ENCODE measurements around the gene TMEM154. TPM values are rescaled to one million over a fixed set of nuclear protein-coding genes. Genes with fewer than 3 reads are reported as not detected.

Gene TMEM154
- total RNA-seq, 2 experiments from 2014 or later = 20.0 to 22.2 TPM

GRCh38 chr4:152599636-152600035, 80.2 kb downstream of the TMEM154 start:
- no peaks in the 10 kb centered on the region for H3K9me3 Mint-ChIP-seq (ENCODE audit: insufficient read depth)
- no peaks in the 10 kb centered on the region for H3K4me1 Mint-ChIP-seq (ENCODE audit: low read depth)
- ChIA-PET CTCF (no interaction called here), POLR2A (no interaction called here)
- DNase-seq = no peak
- no peak overlapping the region for H3K4me3 Mint-ChIP-seq
- no peak for ATAC-seq
- no peak overlapping the region for H3K27ac Mint-ChIP-seq
- peaks cover 6% of the 10 kb centered on the region for H3K27me3 Mint-ChIP-seq (ENCODE audit: low read depth)
- no peaks in the 10 kb centered on the region for H3K36me3 Mint-ChIP-seq (ENCODE audit: low read depth)

GRCh38 chr4:152599095-152599494, 80.7 kb downstream of the TMEM154 start:
- ChIA-PET CTCF (interaction anchor here (0.7 to 1.1 kb wide), 3 partner anchors 98 to 190 kb away, joined by 3 to 6 read pairs (median 4); no protein-coding TSS in a partner anchor), POLR2A (interaction anchor here (0.7 to 0.9 kb wide), 2 partner anchors 63 to 95 kb away, joined by 3 read pairs; partner anchors contain the start of gene FBXW7)
- no peaks in the 10 kb centered on the region for H3K4me1 Mint-ChIP-seq (ENCODE audit: low read depth)
- no peaks in the 10 kb centered on the region for H3K9me3 Mint-ChIP-seq (ENCODE audit: insufficient read depth)
- no peaks in the 10 kb centered on the region for H3K36me3 Mint-ChIP-seq (ENCODE audit: low read depth)
- H3K27ac Mint-ChIP-seq = no peak overlapping the region
- peaks cover 7% of the 10 kb centered on the region for H3K27me3 Mint-ChIP-seq (ENCODE audit: low read depth)
- no peak for ATAC-seq
- no peak for DNase-seq
- no peak overlapping the region for H3K4me3 Mint-ChIP-seq

GRCh38 chr4:152598454-152598853, 81.3 kb downstream of the TMEM154 start:
- POLR2A ChIA-PET = interaction anchor here (0.6 to 0.9 kb wide), 3 partner anchors 62 to 96 kb away, joined by 3 read pairs; partner anchors contain the start of gene FBXW7
- no peak overlapping the region for H3K27ac Mint-ChIP-seq
- no peaks in the 10 kb centered on the region for H3K9me3 Mint-ChIP-seq (ENCODE audit: insufficient read depth)
- DNase-seq (no peak), ATAC-seq (no peak)
- H3K4me1 Mint-ChIP-seq (ENCODE audit: low read depth) = no peaks in the 10 kb centered on the region
- H3K36me3 Mint-ChIP-seq (ENCODE audit: low read depth) = no peaks in the 10 kb centered on the region
- CTCF ChIA-PET = interaction anchor here (0.7 to 1.1 kb wide), 3 partner anchors 97 to 189 kb away, joined by 3 to 6 read pairs (median 4); no protein-coding TSS in a partner anchor
- peaks cover 12% of the 10 kb centered on the region for H3K27me3 Mint-ChIP-seq (ENCODE audit: low read depth)
- H3K4me3 Mint-ChIP-seq = no peak overlapping the region

- Mint-ChIP-seq H3K4me1 (ENCODE audit: low read depth) (peaks cover 9% of the 10 kb centered on the region), H3K27ac (no peak overlapping the region), H3K9me3 (ENCODE audit: insufficient read depth) (no peaks in the 10 kb centered on the region), H3K4me3 (no peak overlapping the region), H3K36me3 (ENCODE audit: low read depth) (no peaks in the 10 kb centered on the region), H3K27me3 (ENCODE audit: low read depth) (peaks cover 19% of the 10 kb centered on the region)
- ChIA-PET POLR2A (no interaction called here), CTCF (interaction anchor here (1.0 to 1.7 kb wide), 2 partner anchors 18 to 94 kb away, joined by 3 to 7 read pairs; no protein-coding TSS in a partner anchor)
- DNase-seq (no peak), ATAC-seq (no peak)
Measured at GRCh38 chr4:152594978-152595925, 84.5 kb downstream of the TMEM154 start.

GRCh38 chr4:152594057-152594456, 85.7 kb downstream of the TMEM154 start:
- CTCF ChIA-PET = no interaction called here
- Mint-ChIP-seq H3K4me3 (no peak overlapping the region), H3K27me3 (ENCODE audit: low read depth) (peaks cover 22% of the 10 kb centered on the region), H3K4me1 (ENCODE audit: low read depth) (peaks cover 9% of the 10 kb centered on the region), H3K9me3 (ENCODE audit: insufficient read depth) (no peaks in the 10 kb centered on the region), H3K36me3 (ENCODE audit: low read depth) (no peaks in the 10 kb centered on the region), H3K27ac (no peak overlapping the region)
- POLR2A ChIA-PET = interaction anchor here (0.6 kb wide), 1 partner anchor 63 kb away, joined by 3 read pairs; no protein-coding TSS in a partner anchor
- ATAC-seq = no peak
- no peak for DNase-seq

- Mint-ChIP-seq H3K4me3 (no peak overlapping the region), H3K27me3 (ENCODE audit: low read depth) (peaks cover 28% of the 10 kb centered on the region), H3K27ac (no peak overlapping the region), H3K4me1 (ENCODE audit: low read depth) (peaks cover 9% of the 10 kb centered on the region), H3K36me3 (ENCODE audit: low read depth) (no peaks in the 10 kb centered on the region), H3K9me3 (ENCODE audit: insufficient read depth) (no peaks in the 10 kb centered on the region)
- CTCF ChIA-PET = interaction anchor here (1.2 kb wide), 1 partner anchor 91 kb away, joined by 8 read pairs; no protein-coding TSS in a partner anchor
- POLR2A ChIA-PET = interaction anchor here (1.6 kb wide), 1 partner anchor 56 kb away, joined by 5 read pairs; the partner anchor contains the start of gene FBXW7
- DNase-seq = no peak
- ATAC-seq = no peak
Measured at GRCh38 chr4:152591876-152592275, 87.9 kb downstream of the TMEM154 start.

GRCh38 chr4:152591396-152591795, 88.4 kb downstream of the TMEM154 start:
- Mint-ChIP-seq H3K4me1 (ENCODE audit: low read depth) (peaks cover 9% of the 10 kb centered on the region), H3K27ac (no peak overlapping the region), H3K9me3 (ENCODE audit: insufficient read depth) (no peaks in the 10 kb centered on the region), H3K4me3 (peak overlapping the region; percentile 25), H3K36me3 (ENCODE audit: low read depth) (no peaks in the 10 kb centered on the region), H3K27me3 (ENCODE audit: low read depth) (peaks cover 28% of the 10 kb centered on the region)
- DNase-seq (peak; percentile 43), ATAC-seq (peak; percentile 77)
- ChIA-PET POLR2A (interaction anchor here (1.6 kb wide), 1 partner anchor 55 kb away, joined by 5 read pairs; the partner anchor contains the start of gene FBXW7), CTCF (interaction anchor here (1.2 kb wide), 1 partner anchor 90 kb away, joined by 8 read pairs; no protein-coding TSS in a partner anchor)

GRCh38 chr4:152590179-152591031, 89.4 kb downstream of the TMEM154 start:
- H3K9me3 Mint-ChIP-seq (ENCODE audit: insufficient read depth) = no peaks in the 10 kb centered on the region
- H3K27me3 Mint-ChIP-seq (ENCODE audit: low read depth) = peaks cover 28% of the 10 kb centered on the region
- ATAC-seq = no peak
- ChIA-PET CTCF (interaction anchor here (0.7 to 1.2 kb wide), 6 partner anchors 10 to 188 kb away, joined by 3 to 8 read pairs (median 4); no protein-coding TSS in a partner anchor), POLR2A (interaction anchor here (0.7 to 2.1 kb wide), 4 partner anchors 12 to 54 kb away, joined by 3 to 10 read pairs (median 4); partner anchors contain the start of gene FBXW7)
- H3K27ac Mint-ChIP-seq = no peak overlapping the region
- H3K4me1 Mint-ChIP-seq (ENCODE audit: low read depth) = peaks cover 9% of the 10 kb centered on the region
- H3K4me3 Mint-ChIP-seq = no peak overlapping the region
- no peaks in the 10 kb centered on the region for H3K36me3 Mint-ChIP-seq (ENCODE audit: low read depth)
- DNase-seq = no peak

- POLR2A ChIA-PET = interaction anchor here (2.1 kb wide), 1 partner anchor 52 kb away, joined by 10 read pairs; the partner anchor contains the start of gene FBXW7
- Mint-ChIP-seq H3K27me3 (ENCODE audit: low read depth) (peaks cover 25% of the 10 kb centered on the region), H3K4me3 (no peak overlapping the region), H3K36me3 (ENCODE audit: low read depth) (no peaks in the 10 kb centered on the region), H3K9me3 (ENCODE audit: insufficient read depth) (no peaks in the 10 kb centered on the region), H3K27ac (no peak overlapping the region), H3K4me1 (ENCODE audit: low read depth) (peaks cover 9% of the 10 kb centered on the region)
- DNase-seq = no peak
- CTCF ChIA-PET = interaction anchor here (0.8 kb wide), 1 partner anchor 88 kb away, joined by 3 read pairs; no protein-coding TSS in a partner anchor
- no peak for ATAC-seq
Measured at GRCh38 chr4:152588869-152589268, 90.9 kb downstream of the TMEM154 start.

- Mint-ChIP-seq H3K9me3 (ENCODE audit: insufficient read depth) (peaks cover 4% of the 10 kb centered on the region), H3K27me3 (ENCODE audit: low read depth) (peaks cover 26% of the 10 kb centered on the region)
Measured at GRCh38 chr4:152587127-152587526, 92.7 kb downstream of the TMEM154 start.

GRCh38 chr4:152586668-152587067, 93.1 kb downstream of the TMEM154 start:
- H3K27me3 Mint-ChIP-seq (ENCODE audit: low read depth) = peaks cover 23% of the 10 kb centered on the region
- H3K4me3 Mint-ChIP-seq = no peak overlapping the region
- ChIA-PET CTCF (no interaction called here), POLR2A (no interaction called here)
- DNase-seq = no peak
- H3K4me1 Mint-ChIP-seq (ENCODE audit: low read depth) = peaks cover 7% of the 10 kb centered on the region
- no peak overlapping the region for H3K27ac Mint-ChIP-seq
- H3K36me3 Mint-ChIP-seq (ENCODE audit: low read depth) = no peaks in the 10 kb centered on the region
- ATAC-seq = no peak
- H3K9me3 Mint-ChIP-seq (ENCODE audit: insufficient read depth) = peaks cover 4% of the 10 kb centered on the region

More at GRCh38 chr4:152587127-152587526, 92.7 kb downstream of the TMEM154 start:
- H3K4me1 Mint-ChIP-seq (ENCODE audit: low read depth) = peaks cover 9% of the 10 kb centered on the region
- DNase-seq = no peak
- no peak overlapping the region for H3K4me3 Mint-ChIP-seq
- H3K36me3 Mint-ChIP-seq (ENCODE audit: low read depth) = no peaks in the 10 kb centered on the region
- no peak for ATAC-seq
- POLR2A ChIA-PET = no interaction called here
- CTCF ChIA-PET = no interaction called here
- H3K27ac Mint-ChIP-seq = no peak overlapping the region
